Stimulated activated CD8-positive, alpha-beta memory T cell treated with anti-CD3 and anti-CD28 coated beads, Interleukin-15, amount 100 ng/mL, for 4 hours (primary cell): ENCODE data around the gene C4BPB.

Source experiments
- DNase-seq, 2 donors: peaks; one replicate each; pipeline ENCODE4 v3.0.0-alpha.2; 2020; ENCODE audit warnings: low read depth in 2 of 2

The C4BPB gene

GRCh38 chr1:207084701-207085180 lies 3.9 kb upstream of the C4BPB start:
- DNase-seq: peak; percentile 8 to 19

- DNase-seq: no peak
Observed at GRCh38 chr1:207085887-207086286, 2.8 kb upstream of the C4BPB start.

GRCh38 chr1:207088161-207088560 lies 499 bp upstream of the C4BPB start:
- DNase-seq: no peak

GRCh38 chr1:207089627-207090355 lies 1.1 kb downstream of the C4BPB start:
- DNase-seq: no peak

GRCh38 chr1:207091200-207091908 lies 2.7 kb downstream of the C4BPB start:
- no peak for DNase-seq

GRCh38 chr1:207093944-207094343 lies 5.3 kb downstream of the C4BPB start:
- DNase-seq: no peak

- DNase-seq: no peak
Observed at GRCh38 chr1:207097871-207098324, 9.2 kb downstream of the C4BPB start.

GRCh38 chr1:207101720-207102119 lies 13.1 kb downstream of the C4BPB start:
- DNase-seq: no peak

- no peak for DNase-seq
Observed at GRCh38 chr1:207102146-207102545, 13.5 kb downstream of the C4BPB start.

GRCh38 chr1:207102659-207103058 lies 14.0 kb downstream of the C4BPB start:
- DNase-seq: no peak

- no peak for DNase-seq
Observed at GRCh38 chr1:207103892-207104373, 15.3 kb downstream of the C4BPB start, which contains the start of gene C4BPA. Gene C4BPA (plus strand): TSS chr1:207104233. CDS start chr1:207113026, 8,793 bp downstream.

GRCh38 chr1:207109004-207109403 lies 20.3 kb downstream of the C4BPB start:
- DNase-seq: no peak

- no peak for DNase-seq
Observed at GRCh38 chr1:207112616-207113296, 24.1 kb downstream of the C4BPB start.

GRCh38 chr1:207115269-207115668 lies 26.6 kb downstream of the C4BPB start:
- DNase-seq: no peak

GRCh38 chr1:207124389-207124788 lies 35.7 kb downstream of the C4BPB start:
- no peak for DNase-seq

- DNase-seq: no peak
Observed at GRCh38 chr1:207128336-207128921, 39.8 kb downstream of the C4BPB start.

- no peak for DNase-seq
Observed at GRCh38 chr1:207129053-207129452, 40.4 kb downstream of the C4BPB start.

GRCh38 chr1:207130252-207131036 lies 41.8 kb downstream of the C4BPB start:
- DNase-seq: no peak

- DNase-seq: no peak
Observed at GRCh38 chr1:207131163-207131562, 42.5 kb downstream of the C4BPB start.

- DNase-seq: no peak
Observed at GRCh38 chr1:207134581-207134980, 45.9 kb downstream of the C4BPB start.

GRCh38 chr1:207139616-207140015 lies 51.0 kb downstream of the C4BPB start:
- DNase-seq: no peak
